C1 segment of cervical spinal cord (tissue), 14 donors: ENCODE measurements around the gene HORMAD2.

Experiments
- DNase-seq, 14 donors: peaks; one replicate each; lab custom pipeline; 2025; lab: John Stamatoyannopoulos, UW

Gene HORMAD2

DNA sequence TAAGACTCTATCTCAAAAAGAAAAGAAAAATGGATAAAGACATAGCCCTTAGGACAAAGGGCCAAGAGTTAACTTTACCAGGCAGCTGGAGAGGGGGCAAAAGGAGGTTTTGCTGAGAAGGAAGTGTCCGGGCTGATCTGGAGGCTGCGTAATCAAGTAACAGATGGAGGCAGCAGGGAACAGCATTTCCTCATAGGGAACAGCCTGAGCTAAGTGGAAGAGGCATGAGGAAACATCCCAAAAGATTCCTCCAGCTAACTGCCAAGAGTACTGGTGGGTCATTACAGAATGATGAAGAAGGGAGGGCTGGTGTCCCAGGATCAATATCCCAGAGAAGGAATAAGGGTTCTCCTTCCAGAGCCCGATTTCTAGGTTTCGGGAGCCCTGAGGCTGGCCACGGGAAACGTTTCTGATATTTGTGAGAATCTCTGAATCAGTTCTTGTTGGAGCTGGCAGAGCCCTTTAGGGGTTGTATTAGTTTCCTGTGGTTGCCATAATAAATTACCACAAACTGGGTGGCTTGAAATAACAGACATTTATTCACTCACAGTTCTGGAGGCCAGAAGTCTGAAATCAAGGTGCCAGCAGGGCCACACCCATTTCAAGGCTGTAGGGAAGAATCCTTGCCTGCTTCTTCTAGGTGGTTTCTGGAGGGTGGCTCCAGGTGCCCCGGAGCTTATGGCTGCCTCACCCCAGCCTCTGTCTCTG lies 145.1 kb downstream of the HORMAD2 start:
- no peak for DNase-seq

DNA sequence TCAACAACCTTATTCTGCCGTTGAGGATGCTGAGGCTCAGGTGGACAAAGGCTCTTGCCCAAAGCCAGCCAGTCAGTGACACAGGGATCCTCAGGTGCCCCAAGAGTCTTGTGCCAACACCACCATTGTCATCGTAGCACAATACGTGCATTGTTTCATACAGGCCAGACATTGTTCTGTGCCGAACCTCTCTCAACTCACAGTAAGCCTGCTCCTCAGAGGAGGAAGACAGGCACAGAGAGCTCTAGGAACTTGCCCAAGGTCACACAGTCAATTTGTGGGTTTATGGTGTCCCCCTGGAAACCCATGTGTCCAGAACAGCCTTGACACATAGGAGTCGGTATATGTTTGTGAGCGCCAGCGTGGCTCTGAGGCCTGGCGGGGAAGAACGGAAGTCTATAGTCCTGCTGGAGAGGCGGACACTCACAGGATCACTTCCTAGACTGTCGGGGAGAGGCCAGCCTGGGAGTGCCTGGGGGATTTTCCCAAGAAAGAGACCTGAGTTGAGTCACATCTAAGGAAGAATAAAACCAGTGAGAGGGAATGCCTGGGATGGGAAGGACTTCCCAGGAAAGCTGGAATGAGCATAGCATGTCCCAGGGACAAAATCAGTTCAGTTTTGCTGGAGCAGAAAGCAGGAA lies 146.0 kb downstream of the HORMAD2 start:
- no peak for DNase-seq
